MCF 10A (cell line): ENCODE measurements around the gene FASLG. TPM values are rescaled to one million over a fixed set of nuclear protein-coding genes. Genes with fewer than 3 reads are reported as not detected.

Source experiments
- BruUV-seq: library from RNA; stranded (reverse); fragments of 400-500 nt; replicated peaks from 2 replicates; lab custom pipeline; 2021; lab: Mats Ljungman, UMichigan
- CTCF ChIA-PET: fragments of 300-600 bp; sonication (Branson Sonifier 250); formaldehyde crosslinking; extraction: SDS; loops from one replicate; lab custom pipeline; 2021; ENCODE audit warnings: antibody characterized with exemption, inconsistent platforms; lab: Yijun Ruan, JAX
- POLR2A ChIA-PET: fragments of 300-600, 350-650 bp; sonication (Branson Sonifier 250); formaldehyde crosslinking; extraction: SDS; loops from one replicate; lab custom pipeline; 2020; ENCODE audit warnings: antibody characterized with exemption, inconsistent platforms; lab: Yijun Ruan, JAX
- DNase-seq: peaks from one replicate; pipeline ENCODE4 v3.0.0-alpha.2; 2018; ENCODE audit not compliant: unreplicated experiment
- H3K27ac Mint-ChIP-seq: one replicate; pipeline ENCODE4 v1.8.0; 2022; ENCODE audit warnings: mild to moderate bottlenecking, low read depth, mixed read lengths; ENCODE audit not compliant: unreplicated experiment
- H3K27me3 Mint-ChIP-seq: one replicate; pipeline ENCODE4 v1.8.0; 2022; ENCODE audit warnings: mixed read lengths; ENCODE audit not compliant: insufficient read depth, unreplicated experiment
- H3K36me3 Mint-ChIP-seq: one replicate; pipeline ENCODE4 v1.8.0; 2022; ENCODE audit warnings: mild to moderate bottlenecking, moderate library complexity, mixed read lengths; ENCODE audit not compliant: insufficient read depth, unreplicated experiment
- H3K4me1 Mint-ChIP-seq: one replicate; pipeline ENCODE4 v1.8.0; 2022; ENCODE audit warnings: mixed read lengths; ENCODE audit not compliant: insufficient read depth, unreplicated experiment
- H3K4me3 Mint-ChIP-seq: one replicate; pipeline ENCODE4 v1.8.0; 2022; ENCODE audit warnings: mild to moderate bottlenecking, moderate library complexity, mixed read lengths; ENCODE audit not compliant: unreplicated experiment
- H3K9me3 Mint-ChIP-seq: one replicate; pipeline ENCODE4 v1.8.0; 2022; ENCODE audit warnings: mixed read lengths; ENCODE audit not compliant: unreplicated experiment
- CTCF ChIP-seq: fragments of 200-600 bp; IDR thresholded peaks from one replicate; pipeline ENCODE4 v1.8.0; 2022; ENCODE audit warnings: antibody characterized with exemption, mild to moderate bottlenecking; ENCODE audit not compliant: unreplicated experiment
- intact Hi-C: fragments of 100-400 bp; cut with micrococcal nuclease; formaldehyde crosslinking; loops from 2 replicates; pipeline ENCODE4 v1.14.1; 2022
- total RNA-seq: library from RNA; stranded (reverse); gene quantifications from 2 replicates; pipeline ENCODE4 v1.2.3, GENCODE V29; 2022

The FASLG gene
- total RNA-seq, 1 experiment from 2014 or later: not detected

DNA sequence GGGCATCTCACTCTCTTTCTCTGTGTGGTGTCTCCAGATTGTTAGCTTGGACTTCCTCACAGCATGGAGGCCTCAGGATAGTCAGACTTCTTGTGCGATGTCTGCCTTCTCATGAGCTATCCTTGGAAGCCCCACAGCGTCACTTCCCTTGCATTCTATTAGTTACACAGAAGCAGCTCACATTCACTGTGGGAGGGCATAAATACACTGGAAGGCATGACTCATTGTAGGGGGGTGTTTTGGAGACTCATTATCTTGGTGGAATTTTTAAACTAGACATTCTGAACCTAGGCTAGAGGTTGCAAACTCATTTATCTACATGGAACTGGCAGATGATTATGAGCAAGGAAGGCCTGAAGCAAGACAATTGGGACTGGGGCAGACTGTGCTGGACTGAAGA, 21.4 kb upstream of the FASLG start:
- DNase-seq: peak; percentile 61
- Mint-ChIP-seq H3K27ac (no peak overlapping the region), H3K36me3 (no peaks in the 10 kb centered on the region), H3K4me3 (no peak overlapping the region), H3K27me3 (no peaks in the 10 kb centered on the region), H3K4me1 (peaks cover 29% of the 10 kb centered on the region), H3K9me3 (peaks cover 8% of the 10 kb centered on the region)
- no TSS peak for BruUV-seq
- no peak for TF ChIP-seq CTCF
- ChIA-PET POLR2A (interaction anchor here (0.7 to 1.8 kb wide), 2 partner anchors 82 to 177 kb away, joined by 3 to 8 read pairs; no protein-coding TSS in a partner anchor), CTCF (interaction anchor here (0.7 to 3.7 kb wide), 3 partner anchors 15 to 41 kb away, joined by 3 to 16 read pairs (median 4); no protein-coding TSS in a partner anchor)
- intact Hi-C loops: no loop called here

DNA sequence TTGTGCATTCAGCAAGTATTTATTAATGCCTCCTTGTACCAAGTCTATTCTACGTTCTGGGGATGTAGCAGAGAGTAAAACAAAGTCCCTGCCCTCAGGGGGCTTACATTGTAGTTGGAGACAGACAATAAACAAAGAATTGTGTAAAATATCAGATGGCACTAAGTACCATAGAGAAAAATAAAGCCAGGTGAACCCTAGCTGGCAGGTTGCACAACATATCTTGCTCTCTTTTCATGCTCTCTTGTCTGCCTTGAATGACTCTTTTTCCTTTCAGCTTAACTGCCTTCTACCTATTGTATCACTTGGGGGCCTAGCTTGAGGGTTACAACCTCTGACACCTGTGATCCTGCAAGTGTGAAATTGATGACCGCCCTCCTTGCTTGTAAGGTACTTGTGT, 20.7 kb upstream of the FASLG start:
- ChIA-PET POLR2A (interaction anchor here (1.2 to 1.3 kb wide), 2 partner anchors 20 to 76 kb away, joined by 3 read pairs; partner anchors contain the start of gene FASLG), CTCF (interaction anchor here (1.9 to 3.7 kb wide), 2 partner anchors 28 to 82 kb away, joined by 5 to 16 read pairs; no protein-coding TSS in a partner anchor)
- intact Hi-C loops: loop anchor here (2.0 kb wide), 1 partner anchor 27 kb away; no protein-coding TSS in a partner anchor
- Mint-ChIP-seq H3K9me3 (peaks cover 8% of the 10 kb centered on the region), H3K36me3 (no peaks in the 10 kb centered on the region), H3K27ac (peak overlapping the region; percentile 81), H3K4me1 (peaks cover 34% of the 10 kb centered on the region), H3K4me3 (peak overlapping the region; percentile 53), H3K27me3 (no peaks in the 10 kb centered on the region)
- BruUV-seq: TSS peak; percentile 40
- DNase-seq: no peak
- TF ChIP-seq CTCF: no peak

GRCh38 chr1:172638885-172639831, 19.7 kb upstream of the FASLG start:
- POLR2A ChIA-PET: interaction anchor here (0.7 to 1.3 kb wide), 7 partner anchors 8 to 103 kb away, joined by 3 to 6 read pairs (median 3); partner anchors contain the start of gene FASLG
- H3K4me1 Mint-ChIP-seq: peaks cover 40% of the 10 kb centered on the region
- no peak for TF ChIP-seq CTCF
- H3K4me3 Mint-ChIP-seq: peak overlapping the region; percentile 53
- BruUV-seq: TSS peak; percentile 96
- H3K27me3 Mint-ChIP-seq: no peaks in the 10 kb centered on the region
- peaks cover 8% of the 10 kb centered on the region for H3K9me3 Mint-ChIP-seq
- DNase-seq: peak; percentile 79
- CTCF ChIA-PET: interaction anchor here (0.5 to 3.7 kb wide), 10 partner anchors 9 to 1399 kb away, joined by 3 to 16 read pairs (median 4); no protein-coding TSS in a partner anchor
- intact Hi-C loops: loop anchor here (2.0 kb wide), 1 partner anchor 28 kb away; no protein-coding TSS in a partner anchor
- H3K27ac Mint-ChIP-seq: peak overlapping the region; percentile 81
- H3K36me3 Mint-ChIP-seq: no peaks in the 10 kb centered on the region
